Neutrophil (primary cell): ENCODE results near the gene CDCA5.

Experiments used
- H3K27ac ChIP-seq: fragments of 200-600 bp; sonication (generic); 2 replicates; pipeline ENCODE4 v1.5.1; 2016; ENCODE audit warnings: mild to moderate bottlenecking, moderate library complexity
- H3K27me3 ChIP-seq: fragments of 200-600 bp; sonication (generic); 2 replicates; pipeline ENCODE4 v1.6.0; 2016; ENCODE audit warnings: mild to moderate bottlenecking
- H3K36me3 ChIP-seq: fragments of 200-600 bp; sonication (generic); 2 replicates; pipeline ENCODE4 v1.5.1; 2017
- H3K4me1 ChIP-seq, 2 experiments: fragments of 200-600 bp in 1 of 2; sonication (generic) in 1 of 2; 1 replicate in 1 of 2; 2 replicates in 1 of 2; pipeline versions ENCODE4 v1.5.1 to v1.6.1; 2013 to 2016; ENCODE audit warnings: low read depth in 1 of 2, low read length in 1 of 2, mild to moderate bottlenecking in 1 of 2, moderate library complexity in 1 of 2; ENCODE audit not compliant: control insufficient read depth in 1 of 2, insufficient read depth in 1 of 2
- H3K4me3 ChIP-seq, 2 experiments: fragments of 200-600 bp in 1 of 2; sonication (generic) in 1 of 2; 1 replicate in 1 of 2; 2 replicates in 1 of 2; pipeline ENCODE4 v1.5.1; 2013 to 2016; ENCODE audit warnings: low read depth in 1 of 2, low read length in 1 of 2, mild to moderate bottlenecking in 1 of 2, moderate library complexity in 1 of 2
- H3K9me3 ChIP-seq: fragments of 200-600 bp; sonication (generic); 2 replicates; pipeline ENCODE4 v1.5.1; 2016
- CTCF ChIP-seq: fragments of 200-600 bp; sonication (generic); IDR thresholded peaks from 2 replicates; pipeline ENCODE4 v1.5.1; 2016; ENCODE audit warnings: antibody characterized with exemption

The CDCA5 gene

GRCh38 chr11:65032216-65032615 is 51.6 kb downstream of the CDCA5 start:
- no peak for TF ChIP-seq CTCF
- Histone ChIP-seq H3K4me3 (no peak overlapping the region), H3K27ac (no peak overlapping the region), H3K27me3 (no peaks in the 10 kb centered on the region), H3K36me3 (peaks cover 45% of the 10 kb centered on the region), H3K4me1 (peaks cover 13 to 16% of the 10 kb centered on the region in 2 experiments), H3K9me3 (no peaks in the 10 kb centered on the region)
